Measurements from ENCODE around the gene CERK. TPM values are rescaled to one million over a fixed set of nuclear protein-coding genes. Genes with fewer than 3 reads are reported as not detected.

CERK gene
- total and polyA plus RNA-seq, 9 of the 15 experiments (the other 6 are each of a cell fraction or from before 2014, with no cell fraction given), result 1.1 to 14.9 (median 8.7) TPM

- ChIA-PET POLR2A (interaction anchor here (0.6 to 1.2 kb wide), 3 partner anchors 11 to 17 kb away, joined by 3 to 6 read pairs (median 3); partner anchors contain the start of gene TBC1D22A), CTCF (ENCODE audit: low intra/inter-chr PET ratio) (no interaction called here)
- TF ChIP-seq IRF1 (CRISPR knock-in tag; IDR thresholded peaks at IDR 0.05; ENCODE audit: borderline replicate concordance) (no peak), HMBOX1 (IDR thresholded peaks at IDR 0.05) (no peak), C11orf30 (IDR thresholded peaks at IDR 0.05; ENCODE audit: low read depth) (peak; percentile 29; the same call in 1 of the 2 replicates), MAFG (tag; conservative IDR thresholded peaks at IDR 0.05) (no peak), NR2F6 (CRISPR knock-in tag; IDR thresholded peaks at IDR 0.05) (no peak), MNT (conservative IDR thresholded peaks at IDR 0.05) (0 out of 4 replicates have a peak, but pooled peaks of 1 of the 2 experiments have one; percentile 36), ZNF316 (IDR thresholded peaks at IDR 0.05) (peak; percentile 56), NFE2 (IDR thresholded peaks at IDR 0.05; ENCODE audit: low read depth) (peak; percentile 60), SRSF3 (IDR thresholded peaks at IDR 0.05; ENCODE audit: insufficient read depth, low read length) (no peak), TAF7 (tag; IDR thresholded peaks at IDR 0.05) (no peak)
- Histone ChIP-seq H3K4me2 (ENCODE audit: insufficient read depth, low read length) (no peak overlapping the region), H3K9me3 (replicated peaks; ENCODE audit: control insufficient read depth, insufficient read depth, low read depth, low read length) (no peaks in the 10 kb centered on the region), H3K27ac (ENCODE audit: extremely low read depth, low read depth, low read length) (no peak overlapping the region), H3K4me3 (no peak overlapping the region), H3K79me2 (ENCODE audit: control insufficient read depth, insufficient read depth, low read length) (peaks cover 39% of the 10 kb centered on the region), H3K27me3 (ENCODE audit: control insufficient read depth in 2 of 2, insufficient read depth in 2 of 2, low read length in 2 of 2) (no peaks in the 10 kb centered on the region), H3K36me3 (ENCODE audit: control insufficient read depth, insufficient read depth, low read length) (0 out of 3 replicates have a peak, but pooled peaks cover 2% of the 10 kb centered on the region), H2AFZ (ENCODE audit: low read depth, low read length) (no peak overlapping the region), H3K4me1 (replicated peaks in 1 of 2; ENCODE audit: control insufficient read depth in 2 of 2, insufficient read depth in 2 of 2, low read length in 2 of 2) (peaks cover 24 to 43% of the 10 kb centered on the region in 2 experiments), H3K9me1 (ENCODE audit: control insufficient read depth, insufficient read depth, low read length) (peaks cover 3% of the 10 kb centered on the region), H3K9ac (ENCODE audit: insufficient read depth in 1 of 2, low read depth in 2 of 2, low read length in 2 of 2) (peak overlapping the region in 1 of 2 experiments; percentile 73; a peak in 1 of 4 replicates), H4K20me1 (replicated peaks; ENCODE audit: control insufficient read depth, insufficient read depth, low read length) (peaks cover 7% of the 10 kb centered on the region)
- DNase-seq (ENCODE audit: extremely low read depth in 1 of 4, low spot score in 3 of 4), result no peak
- no peak; the same call in 1 of the 3 replicates for ATAC-seq
- intact Hi-C loops (cut with micrococcal nuclease), result no loop called here
- no peak for FAIRE-seq
- in situ Hi-C loops (cut with MboI), result no loop called here
- BruUV-seq (replicated peaks), result no TSS peak
- 75% methylated on average over 18 of the region's 22 CpGs for WGBS (ENCODE audit: insufficient coverage, low coverage, missing lambda C conversion rate)
Measured at GRCh38 chr22:46775850-46776826, 38.1 kb upstream of the CERK start.
